Colonic mucosa (tissue), 4 donors: Measurements from ENCODE around the gene DZIP1. TPM values are rescaled to one million over a fixed set of nuclear protein-coding genes. Genes with fewer than 3 reads are reported as not detected.
"Not testable (repeated sequence)": the region's sequence is repeated elsewhere in the genome, so short reads cannot be mapped to it uniquely, and the experiment has no call there.

Experiments
- DNase-seq: peaks from one replicate; pipeline ENCODE4 v3.0.0-alpha.2; 2020
- H3K27ac ChIP-seq: fragments of 200-600 bp; one replicate; pipeline ENCODE4 v1.8.0; 2021
- H3K27me3 ChIP-seq: fragments of 200-600 bp; one replicate; pipeline ENCODE4 v1.8.0; 2021
- H3K36me3 ChIP-seq: fragments of 200-600 bp; one replicate; pipeline ENCODE4 v1.8.0; 2021
- H3K4me1 ChIP-seq: fragments of 200-600 bp; one replicate; pipeline ENCODE4 v1.8.0; 2021; ENCODE audit warnings: mild to moderate bottlenecking
- H3K4me3 ChIP-seq: fragments of 200-600 bp; one replicate; pipeline ENCODE4 v1.8.0; 2021
- H3K9ac ChIP-seq, 2 donors: one replicate each; pipeline ENCODE4 v1.7.0; 2013; ENCODE audit warnings: control low read depth in 2 of 2, low read depth in 2 of 2, low read length in 2 of 2
- H3K9me3 ChIP-seq: fragments of 200-600 bp; one replicate; pipeline ENCODE4 v1.8.0; 2021
- CTCF ChIP-seq: fragments of 200-600 bp; IDR thresholded peaks from one replicate; pipeline ENCODE4 v1.8.0; 2022; ENCODE audit warnings: antibody characterized with exemption, mild to moderate bottlenecking
- intact Hi-C: fragments of 100-400 bp; cut with DNase I; formaldehyde crosslinking; loops from one replicate; pipeline ENCODE4 v1.14.1; 2022
- total RNA-seq, 2 donors: library from RNA; stranded (reverse); fragmentation: NEBNext Ultra II Directional in 1 of 2; extraction: Animal tissue kit (Norgen Biotek cat#: 25700) in 1 of 2; gene quantifications; one replicate each; pipeline ENCODE4 v1.2.1, GENCODE V29; 2021
- donor health status: healthy.
- donor health status: DM: no; HTN: no; CAD: no.
- donor health status: DM: no; HTN: no; CAD: no.

Gene DZIP1
- total RNA-seq, 2 donors from 2014 or later = 2.2 to 3.6 TPM

GRCh38 chr13:95678967-95679366, 34.5 kb upstream of the DZIP1 start:
- intact Hi-C loops = no loop called here
- no peak for TF ChIP-seq CTCF

GRCh38 chr13:95677564-95678266, 33.2 kb upstream of the DZIP1 start:
- no peaks in the 10 kb centered on the region for H3K27me3 ChIP-seq
- no peaks in the 10 kb centered on the region for H3K36me3 ChIP-seq
- no peaks in the 10 kb centered on the region for H3K9me3 ChIP-seq
- peak; percentile 57 for DNase-seq
- H3K4me3 ChIP-seq = peak overlapping the region; percentile 84
- no peak for TF ChIP-seq CTCF
- peak overlapping the region; percentile 88 to 96 for H3K9ac ChIP-seq
- H3K27ac ChIP-seq = peak overlapping the region; percentile 96
- peaks cover 22% of the 10 kb centered on the region for H3K4me1 ChIP-seq
- intact Hi-C loops = no loop called here

More at GRCh38 chr13:95678967-95679366, 34.5 kb upstream of the DZIP1 start:
- no peaks in the 10 kb centered on the region for H3K36me3 ChIP-seq
- no peak overlapping the region for H3K4me3 ChIP-seq
- DNase-seq = no peak
- H3K27me3 ChIP-seq = no peaks in the 10 kb centered on the region
- no peaks in the 10 kb centered on the region for H3K9me3 ChIP-seq
- peaks cover 22% of the 10 kb centered on the region for H3K4me1 ChIP-seq
- H3K9ac ChIP-seq = no peak overlapping the region
- no peak overlapping the region for H3K27ac ChIP-seq

GRCh38 chr13:95676762-95677563, 32.5 kb upstream of the DZIP1 start, which contains the start of gene DNAJC3:
DNAJC3 (plus strand) TSS chr13:95677139; CDS start chr13:95677256, 117 bp downstream.
- Histone ChIP-seq H3K4me3 (peak within 1 kb of the TSS; percentile 84), H3K36me3 (no peaks in the 10 kb centered on the region), H3K27me3 (no peaks in the 10 kb centered on the region), H3K4me1 (peaks cover 22% of the 10 kb centered on the region), H3K27ac (peak within 1 kb of the TSS; percentile 96), H3K9me3 (no peaks in the 10 kb centered on the region), H3K9ac (peak within 1 kb of the TSS; percentile 88 to 96)
- intact Hi-C loops = no loop called here
- TF ChIP-seq CTCF = no peak
- peak; percentile 98 for DNase-seq

- no peaks in the 10 kb centered on the region for H3K27me3 ChIP-seq
- peaks cover 22% of the 10 kb centered on the region for H3K4me1 ChIP-seq
- H3K4me3 ChIP-seq = peak overlapping the region; percentile 84
- TF ChIP-seq CTCF = no peak
- peak overlapping the region; percentile 87 to 96 for H3K9ac ChIP-seq
- H3K27ac ChIP-seq = peak overlapping the region; percentile 96
- DNase-seq = peak; percentile 33
- no peaks in the 10 kb centered on the region for H3K9me3 ChIP-seq
- no peaks in the 10 kb centered on the region for H3K36me3 ChIP-seq
- intact Hi-C loops = no loop called here
Measured at GRCh38 chr13:95676105-95676761, 31.7 kb upstream of the DZIP1 start.

- no peak for TF ChIP-seq CTCF
- Histone ChIP-seq H3K27me3 (no peaks in the 10 kb centered on the region), H3K4me3 (no peak overlapping the region), H3K4me1 (peaks cover 8% of the 10 kb centered on the region), H3K9me3 (no peaks in the 10 kb centered on the region), H3K36me3 (no peaks in the 10 kb centered on the region), H3K9ac (no peak overlapping the region), H3K27ac (no peak overlapping the region)
- intact Hi-C loops = no loop called here
- DNase-seq = no peak
Measured at GRCh38 chr13:95671597-95671996, 27.1 kb upstream of the DZIP1 start.

GRCh38 chr13:95667235-95667634, 22.7 kb upstream of the DZIP1 start:
- H3K27ac ChIP-seq, H3K9me3 ChIP-seq, H3K4me1 ChIP-seq, H3K27me3 ChIP-seq, H3K36me3 ChIP-seq, intact Hi-C loops, H3K9ac ChIP-seq, DNase-seq, H3K4me3 ChIP-seq: not testable (repeated sequence)
